IPS-18c (cell line): ENCODE measurements around the gene GSTT4.

Source experiments
- H3K4me3 ChIP-seq: 2 replicates; pipeline ENCODE4 v1.7.0; 2013; ENCODE audit warnings: low read depth, mild to moderate bottlenecking, low read length, moderate library complexity; ENCODE audit not compliant: insufficient read depth
- H3K9me3 ChIP-seq: one replicate; pipeline ENCODE4 v1.6.1; 2013; ENCODE audit warnings: mild to moderate bottlenecking, low read length, moderate library complexity; ENCODE audit not compliant: control insufficient read depth, insufficient read depth

Gene GSTT4

DNA sequence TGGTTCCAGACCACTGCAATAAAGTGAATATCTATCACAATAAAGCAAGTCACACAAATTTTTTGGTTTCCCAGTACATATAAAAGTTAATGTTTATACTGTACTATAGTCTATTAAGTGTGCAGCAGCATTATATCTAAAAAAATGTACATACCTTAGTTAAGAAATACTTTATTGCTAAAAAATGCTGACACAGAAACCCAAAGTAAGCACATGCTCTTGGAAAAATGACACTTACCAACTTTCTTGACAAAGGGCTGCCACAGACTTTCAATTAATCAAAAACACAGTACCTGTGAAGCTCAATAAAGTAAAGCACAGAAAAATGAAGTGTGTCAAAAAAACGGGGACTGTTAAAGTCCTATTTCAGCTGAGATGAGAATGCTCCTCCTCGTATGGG is 22.7 kb upstream of the GSTT4 start:
- Histone ChIP-seq H3K4me3 (no peak overlapping the region), H3K9me3 (no peaks in the 10 kb centered on the region)

DNA sequence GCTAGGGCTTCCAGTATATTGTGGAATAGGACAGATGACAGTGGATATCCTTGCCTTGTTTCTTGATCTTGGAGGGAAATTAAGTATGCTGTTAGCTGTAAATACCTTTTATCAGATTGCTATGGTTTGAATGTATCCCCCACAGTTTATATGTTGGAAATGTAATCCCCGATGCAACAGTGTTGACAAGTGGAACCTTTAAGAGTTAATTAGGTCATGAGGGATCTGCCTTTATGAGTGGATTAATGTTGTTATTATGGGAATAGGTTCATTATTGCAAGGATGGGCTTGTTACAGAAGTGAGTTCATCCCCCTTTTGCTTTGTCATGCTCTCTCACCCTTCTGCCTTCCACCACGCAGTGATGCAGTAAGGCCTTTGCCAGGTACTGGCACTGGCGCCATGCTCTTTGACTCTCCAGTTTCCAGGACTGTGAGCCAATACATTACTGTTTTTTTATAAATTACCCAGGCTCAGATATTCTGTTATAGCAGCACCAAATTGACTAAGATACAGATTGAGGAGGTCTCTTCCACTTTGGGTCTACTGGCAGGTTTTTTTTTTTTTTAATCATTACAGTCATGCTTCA is 22.2 kb upstream of the GSTT4 start:
- Histone ChIP-seq H3K9me3 (no peaks in the 10 kb centered on the region), H3K4me3 (no peak overlapping the region)

DNA sequence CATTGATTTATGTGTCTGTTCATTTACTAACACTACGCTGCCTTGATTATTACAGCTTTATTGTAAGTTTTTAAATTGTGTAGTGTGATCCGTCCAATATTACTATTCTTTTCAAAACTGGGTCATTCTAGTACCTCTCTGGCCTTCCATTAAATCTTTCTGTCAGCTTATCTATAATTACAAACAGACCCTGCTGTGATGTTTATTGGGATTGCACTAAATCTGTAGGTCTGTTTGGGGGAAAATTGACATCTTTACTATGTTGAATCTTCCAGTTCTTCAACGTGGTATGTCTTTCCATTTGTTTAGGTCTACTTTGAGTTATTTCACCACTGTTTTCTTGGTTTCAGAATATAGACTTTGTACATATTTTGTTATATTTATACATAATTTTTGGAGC is 21.5 kb upstream of the GSTT4 start:
- no peak overlapping the region for H3K4me3 ChIP-seq

DNA sequence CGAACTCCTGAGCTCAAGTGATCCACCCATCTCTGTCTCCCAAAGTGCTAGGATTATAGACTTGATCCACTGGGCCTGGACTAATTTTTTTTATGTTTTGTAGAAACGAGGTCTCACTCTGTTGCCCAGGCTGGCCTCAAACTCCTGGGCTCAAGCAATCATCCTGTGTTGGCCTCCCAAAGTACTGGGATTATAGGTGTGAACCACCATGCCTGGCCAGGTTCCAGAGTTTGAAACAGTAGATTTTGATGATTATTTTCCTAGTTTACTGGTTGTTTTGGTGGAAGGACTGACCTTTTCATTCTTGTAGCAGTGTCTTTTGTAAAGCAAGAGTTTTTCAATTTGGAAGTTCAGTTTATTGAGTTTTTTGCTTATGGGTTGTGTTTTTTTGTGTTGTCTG is 20.8 kb upstream of the GSTT4 start:
- Histone ChIP-seq H3K4me3 (no peak overlapping the region), H3K9me3 (no peaks in the 10 kb centered on the region)

More for the DNA sequence above, 21.5 kb upstream of the GSTT4 start:
- no peaks in the 10 kb centered on the region for H3K9me3 ChIP-seq

DNA sequence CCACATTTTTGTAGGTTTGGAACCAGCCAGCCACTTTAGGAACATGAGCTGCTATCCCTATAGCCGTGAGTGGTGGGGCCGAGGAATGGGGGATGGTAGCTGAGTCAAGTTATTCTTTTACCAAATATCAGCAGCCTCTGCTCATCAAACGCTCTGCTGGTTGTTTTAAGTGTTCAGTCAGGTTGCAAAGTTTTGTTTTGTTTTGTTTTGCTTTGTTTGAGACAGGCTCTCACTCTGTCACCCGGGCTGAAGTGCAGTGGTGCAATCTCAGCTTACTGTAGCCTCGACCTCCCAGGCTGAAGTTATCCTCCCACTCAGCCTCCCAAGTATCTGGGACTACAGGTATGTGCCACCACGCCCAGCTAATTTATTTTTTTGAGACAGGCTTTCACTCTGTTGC is 20.2 kb upstream of the GSTT4 start:
- Histone ChIP-seq H3K9me3 (no peaks in the 10 kb centered on the region), H3K4me3 (no peak overlapping the region)

DNA sequence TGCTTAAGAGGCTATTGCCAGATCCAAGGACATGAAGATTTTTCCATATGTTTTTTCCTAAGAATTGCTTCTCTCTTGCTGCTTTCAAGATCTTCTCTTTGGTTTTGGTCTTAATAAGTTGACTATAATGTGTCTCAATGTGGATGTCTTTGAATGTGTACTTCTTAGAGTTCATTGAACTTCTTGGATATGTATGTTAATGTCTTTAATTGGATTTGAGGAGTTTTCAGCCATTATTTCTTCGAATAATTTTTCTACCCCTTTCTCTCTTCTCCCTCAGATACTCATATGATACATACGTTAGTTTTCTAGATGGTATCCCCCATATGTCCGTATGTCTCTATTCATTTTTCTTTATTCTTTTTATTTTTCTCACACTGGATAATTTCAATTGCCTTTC is 19.1 kb upstream of the GSTT4 start:
- Histone ChIP-seq H3K9me3 (no peaks in the 10 kb centered on the region), H3K4me3 (no peak overlapping the region)

GRCh38 chr22:24023204-24023789 is 18.0 kb upstream of the GSTT4 start:
- H3K4me3 ChIP-seq = no peak overlapping the region
- no peaks in the 10 kb centered on the region for H3K9me3 ChIP-seq

GRCh38 chr22:24021304-24021703 is 16.1 kb upstream of the GSTT4 start:
- no peak overlapping the region for H3K4me3 ChIP-seq

GRCh38 chr22:24016156-24016555 is 10.9 kb upstream of the GSTT4 start:
- Histone ChIP-seq H3K9me3 (no peaks in the 10 kb centered on the region), H3K4me3 (no peak overlapping the region)

More at GRCh38 chr22:24021304-24021703, 16.1 kb upstream of the GSTT4 start:
- no peaks in the 10 kb centered on the region for H3K9me3 ChIP-seq

GRCh38 chr22:24011735-24012068 is 6.4 kb upstream of the GSTT4 start:
- Histone ChIP-seq H3K4me3 (peak overlapping the region; percentile 87), H3K9me3 (no peaks in the 10 kb centered on the region)

DNA sequence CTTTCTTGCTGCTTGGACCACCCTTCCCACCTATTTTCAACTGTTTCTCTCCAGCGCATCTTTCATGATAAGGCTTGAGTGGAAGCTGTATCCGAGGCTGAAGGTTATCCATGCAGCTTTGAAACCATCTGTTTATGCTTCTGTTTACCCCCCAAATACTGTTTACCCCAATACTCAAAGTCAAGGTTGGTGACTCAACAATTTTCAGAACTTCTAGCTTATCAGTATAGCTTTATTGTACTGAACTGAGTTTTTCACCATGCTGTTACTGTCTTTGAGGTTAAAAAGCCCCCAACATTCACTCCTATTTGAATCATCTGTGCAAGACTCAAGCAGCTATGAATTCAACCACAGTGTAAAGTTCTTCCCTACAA is 4.8 kb upstream of the GSTT4 start:
- H3K9me3 ChIP-seq = no peaks in the 10 kb centered on the region

DNA sequence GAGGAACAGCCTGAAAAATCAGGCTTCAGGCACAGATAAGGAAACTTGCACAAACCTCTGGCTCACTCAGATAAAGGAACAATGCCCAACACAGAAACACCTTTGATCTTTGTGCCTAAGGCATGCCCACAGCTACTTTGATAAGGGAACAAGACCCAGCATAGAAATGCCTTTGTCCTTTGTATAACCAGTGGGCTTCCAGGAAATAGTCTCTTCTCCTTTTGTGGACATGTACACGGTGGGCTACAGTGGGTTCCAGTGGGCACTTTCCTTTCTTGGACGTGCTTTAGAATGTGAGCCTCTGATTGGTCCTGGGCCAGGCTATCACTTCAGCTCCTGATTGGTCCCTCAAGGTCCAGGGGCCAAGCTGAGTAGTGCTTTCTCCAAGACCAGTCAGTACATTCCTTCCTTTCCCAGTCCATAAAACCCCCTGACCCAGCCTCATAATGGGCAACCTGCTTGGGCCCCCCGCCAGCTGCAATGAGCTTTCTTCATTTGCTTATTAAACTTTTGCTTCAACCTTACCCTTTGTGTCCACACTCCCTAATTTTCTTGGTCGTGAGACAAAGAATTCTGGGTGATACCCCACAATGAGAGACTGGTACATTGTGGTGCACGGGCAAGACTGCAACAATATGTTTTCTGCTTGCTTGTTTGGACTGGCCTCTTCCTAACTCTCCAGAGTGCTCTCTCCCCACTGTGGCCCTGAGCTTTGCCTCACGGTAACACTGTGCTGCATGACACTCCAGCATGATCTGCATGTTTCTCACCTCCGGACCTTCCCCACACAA is 4.2 kb upstream of the GSTT4 start:
- Histone ChIP-seq H3K4me3 (no peak overlapping the region), H3K9me3 (no peaks in the 10 kb centered on the region)

More for the DNA sequence above, 4.8 kb upstream of the GSTT4 start:
- H3K4me3 ChIP-seq = no peak overlapping the region

DNA sequence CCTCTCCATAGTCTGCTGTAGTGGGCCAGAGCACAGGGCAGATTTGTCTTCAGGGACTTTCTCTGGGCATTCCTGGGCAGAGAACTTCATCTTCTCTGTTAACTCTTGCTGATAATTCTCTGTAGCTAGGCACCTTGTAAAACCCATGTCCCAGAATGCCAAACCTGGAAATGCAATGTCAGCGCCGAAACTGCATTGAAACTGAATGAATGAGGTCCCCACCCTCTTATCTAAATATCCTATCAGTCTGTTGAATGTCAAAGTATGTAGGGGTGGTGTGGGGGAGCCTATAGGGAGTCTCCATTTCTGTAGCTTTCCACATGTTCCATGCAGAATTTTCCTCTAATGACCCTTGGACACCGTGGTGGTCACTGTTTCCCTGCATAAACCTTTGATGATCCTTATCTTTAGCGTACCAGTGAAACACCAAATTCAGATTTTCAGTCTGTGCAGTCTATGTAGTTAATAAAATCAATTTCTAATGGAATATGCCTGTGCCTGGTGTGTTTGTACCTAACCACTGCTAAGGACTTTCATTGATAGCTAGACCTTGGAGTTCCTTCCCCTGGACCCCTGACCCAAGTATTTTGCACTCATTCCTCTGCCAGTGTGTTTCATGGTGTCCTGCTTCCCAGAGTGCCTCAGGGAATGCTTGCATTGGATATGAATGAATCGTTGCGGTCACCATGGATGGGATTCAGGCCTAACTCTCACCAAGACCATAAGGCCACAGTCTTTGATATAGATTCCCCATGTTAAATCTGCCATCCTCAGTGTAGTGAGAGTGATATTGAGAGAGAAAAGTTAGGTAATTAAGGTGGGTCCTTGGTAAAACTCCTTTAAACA is 3.4 kb upstream of the GSTT4 start:
- H3K4me3 ChIP-seq = no peak overlapping the region
- no peaks in the 10 kb centered on the region for H3K9me3 ChIP-seq

GRCh38 chr22:24008022-24008283 is 2.7 kb upstream of the GSTT4 start:
- Histone ChIP-seq H3K4me3 (no peak overlapping the region), H3K9me3 (no peaks in the 10 kb centered on the region)

DNA sequence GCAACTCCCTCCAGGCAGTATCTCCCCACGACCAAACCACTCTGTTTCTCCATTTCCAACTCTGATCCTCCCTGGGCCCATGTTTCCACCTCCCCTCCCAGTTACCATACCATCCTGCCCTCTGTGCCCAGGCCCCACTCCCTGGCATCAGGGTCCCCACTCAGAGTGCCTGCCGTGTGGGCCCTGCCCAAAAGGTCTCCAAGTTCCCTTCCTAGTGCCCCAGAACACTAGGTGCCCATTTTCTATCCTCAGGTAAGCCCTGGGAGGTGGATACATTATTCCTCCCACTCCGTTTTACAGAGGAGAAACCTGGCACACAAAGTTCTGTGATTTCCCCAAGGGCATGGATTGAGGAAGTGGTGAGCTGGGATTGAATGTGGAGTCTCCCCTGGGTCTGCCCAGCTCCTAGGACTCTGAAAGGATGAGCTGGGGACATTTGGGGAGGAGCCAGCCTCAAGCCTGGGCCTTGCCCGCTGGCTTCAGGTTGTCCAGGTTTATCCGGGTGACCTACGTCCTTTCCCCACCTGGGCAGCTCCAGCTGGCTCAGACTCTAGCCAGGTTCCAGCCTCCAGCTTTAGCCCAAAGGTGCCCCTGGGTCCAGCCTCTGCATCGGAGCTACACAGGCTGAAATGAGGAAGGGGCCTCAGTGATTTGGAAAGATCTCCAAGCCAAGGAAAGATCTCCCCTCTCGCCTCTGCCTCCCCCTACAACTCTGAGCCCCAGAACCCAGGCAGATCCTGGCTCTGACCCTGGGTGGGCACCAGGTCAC is 2.2 kb upstream of the GSTT4 start:
- no peaks in the 10 kb centered on the region for H3K9me3 ChIP-seq
- H3K4me3 ChIP-seq = no peak overlapping the region

GRCh38 chr22:24006914-24007214 is 1.6 kb upstream of the GSTT4 start:
- H3K9me3 ChIP-seq = no peaks in the 10 kb centered on the region
- no peak overlapping the region for H3K4me3 ChIP-seq

GRCh38 chr22:24006207-24006913 is 1.1 kb upstream of the GSTT4 start:
- H3K9me3 ChIP-seq = no peaks in the 10 kb centered on the region

More at GRCh38 chr22:24006207-24006913, 1.1 kb upstream of the GSTT4 start:
- no peak overlapping the region for H3K4me3 ChIP-seq
